Mucosa of descending colon (tissue), 3 donors: ENCODE measurements around the gene HLA-DQB1. TPM values are rescaled to one million over a fixed set of nuclear protein-coding genes. Genes with fewer than 3 reads are reported as not detected.
A peak's percentile ranks its signal among the peaks of the same experiment; 100 is the strongest.

ENCODE experiments used
- ATAC-seq: fragments of 200-7000 bp; cut with Tn5 transposase; one replicate; pipeline ENCODE4 v1.9.1; 2020; ENCODE audit warnings: mild to moderate bottlenecking, moderate library complexity
- DNase-seq, 3 donors: peaks; one replicate each; pipeline ENCODE4 v3.0.0-alpha.2; 2020
- H3K36me3 ChIP-seq: fragments of 200-600 bp; one replicate; pipeline ENCODE4 v1.8.0; 2021; ENCODE audit warnings: low read depth, mild to moderate bottlenecking
- H3K4me1 ChIP-seq: fragments of 200-600 bp; one replicate; pipeline ENCODE4 v1.8.0; 2021; ENCODE audit warnings: low read depth, mild to moderate bottlenecking
- H3K4me3 ChIP-seq: fragments of 200-600 bp; one replicate; pipeline ENCODE4 v1.8.0; 2021; ENCODE audit warnings: mild to moderate bottlenecking
- H3K9me3 ChIP-seq: fragments of 200-600 bp; one replicate; pipeline ENCODE4 v1.8.0; 2021; ENCODE audit warnings: mild to moderate bottlenecking
- intact Hi-C, 2 donors: fragments of 100-400 bp; cut with DNase I in 1 of 2; cut with micrococcal nuclease in 1 of 2; formaldehyde crosslinking; loops; one replicate each; pipeline versions ENCODE4 v1.11.0 to v1.11.1; 2022; cut with DNase I, micrococcal nuclease
- total RNA-seq, 3 donors: library from RNA; stranded (reverse); fragmentation: NEBNext Ultra II Directional in 2 of 3; extraction: Animal tissue kit (Norgen Biotek cat#: 25700) in 2 of 3; gene quantifications; one replicate each; pipeline versions ENCODE4 v1.2.1 to v1.2.4, GENCODE V29; 2021 to 2023
- TF ChIP-seq, protein P1 (sequence below): fragments of 200-600 bp; IDR thresholded peaks from one replicate; pipeline ENCODE4 v1.8.0; 2022; ENCODE audit warnings: antibody characterized with exemption, mild to moderate bottlenecking
- donor health status: DM: no; HTN: no; CAD: no; lungs with moderate emphysema.
- donor health status: DM: no; HTN: no; CAD: no.
- donor health status: DM: no; HTN: yes; CAD: no.

HLA-DQB1 gene
- total RNA-seq, 3 donors from 2014 or later, result 4.7 to 18.6 (median 14.9) TPM

GRCh38 chr6:32668226-32668747, 1.8 kb upstream of the HLA-DQB1 start:
- intact Hi-C loops, result no loop called here
- H3K9me3 ChIP-seq, result peaks cover 13% of the 10 kb centered on the region
- peak; percentile 92 for ATAC-seq

GRCh38 chr6:32665661-32666060, 796 bp downstream of the HLA-DQB1 start:
- no peak for DNase-seq
- H3K4me3 ChIP-seq, result no peak overlapping the region

More at GRCh38 chr6:32668226-32668747, 1.8 kb upstream of the HLA-DQB1 start:
- peak in 2 of 3 donors; percentile 53 to 56 for DNase-seq
- H3K4me3 ChIP-seq, result no peak overlapping the region
- H3K4me1 ChIP-seq, result peaks cover 3% of the 10 kb centered on the region
- no peaks in the 10 kb centered on the region for H3K36me3 ChIP-seq
- TF ChIP-seq, protein P1, sequence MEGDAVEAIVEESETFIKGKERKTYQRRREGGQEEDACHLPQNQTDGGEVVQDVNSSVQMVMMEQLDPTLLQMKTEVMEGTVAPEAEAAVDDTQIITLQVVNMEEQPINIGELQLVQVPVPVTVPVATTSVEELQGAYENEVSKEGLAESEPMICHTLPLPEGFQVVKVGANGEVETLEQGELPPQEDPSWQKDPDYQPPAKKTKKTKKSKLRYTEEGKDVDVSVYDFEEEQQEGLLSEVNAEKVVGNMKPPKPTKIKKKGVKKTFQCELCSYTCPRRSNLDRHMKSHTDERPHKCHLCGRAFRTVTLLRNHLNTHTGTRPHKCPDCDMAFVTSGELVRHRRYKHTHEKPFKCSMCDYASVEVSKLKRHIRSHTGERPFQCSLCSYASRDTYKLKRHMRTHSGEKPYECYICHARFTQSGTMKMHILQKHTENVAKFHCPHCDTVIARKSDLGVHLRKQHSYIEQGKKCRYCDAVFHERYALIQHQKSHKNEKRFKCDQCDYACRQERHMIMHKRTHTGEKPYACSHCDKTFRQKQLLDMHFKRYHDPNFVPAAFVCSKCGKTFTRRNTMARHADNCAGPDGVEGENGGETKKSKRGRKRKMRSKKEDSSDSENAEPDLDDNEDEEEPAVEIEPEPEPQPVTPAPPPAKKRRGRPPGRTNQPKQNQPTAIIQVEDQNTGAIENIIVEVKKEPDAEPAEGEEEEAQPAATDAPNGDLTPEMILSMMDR, result no peak

GRCh38 chr6:32664827-32665362, 1.6 kb downstream of the HLA-DQB1 start:
- TF ChIP-seq, protein P1, result no peak
- DNase-seq, result no peak
- no peaks in the 10 kb centered on the region for H3K9me3 ChIP-seq
- intact Hi-C loops, result no loop called here
- H3K4me3 ChIP-seq, result no peak overlapping the region
- H3K36me3 ChIP-seq, result no peaks in the 10 kb centered on the region
- H3K4me1 ChIP-seq, result peaks cover 3% of the 10 kb centered on the region
- ATAC-seq, result peak; percentile 10

More at GRCh38 chr6:32665661-32666060, 796 bp downstream of the HLA-DQB1 start:
- Histone ChIP-seq H3K36me3 (no peaks in the 10 kb centered on the region), H3K4me1 (peaks cover 3% of the 10 kb centered on the region), H3K9me3 (no peaks in the 10 kb centered on the region)
- intact Hi-C loops, result no loop called here
- TF ChIP-seq, protein P1, result no peak
- no peak for ATAC-seq

- H3K4me3 ChIP-seq, result no peak overlapping the region
- H3K36me3 ChIP-seq, result no peaks in the 10 kb centered on the region
- DNase-seq (no peak), ATAC-seq (no peak)
- intact Hi-C loops, result no loop called here
- H3K4me1 ChIP-seq, result peaks cover 3% of the 10 kb centered on the region
- TF ChIP-seq, protein P1, result no peak
- H3K9me3 ChIP-seq, result no peaks in the 10 kb centered on the region
Measured at GRCh38 chr6:32664354-32664753, 2.1 kb downstream of the HLA-DQB1 start.

GRCh38 chr6:32662836-32663235, 3.6 kb downstream of the HLA-DQB1 start:
- H3K4me3 ChIP-seq, result no peak overlapping the region
- H3K4me1 ChIP-seq, result peaks cover 3% of the 10 kb centered on the region
- ATAC-seq (no peak), DNase-seq (no peak)
- TF ChIP-seq, protein P1, result no peak
- intact Hi-C loops, result no loop called here
- H3K36me3 ChIP-seq, result no peaks in the 10 kb centered on the region
- no peaks in the 10 kb centered on the region for H3K9me3 ChIP-seq
